Gastrocnemius medialis (tissue), 4 donors: ENCODE results near the gene NCAPG. TPM values are rescaled to one million over a fixed set of nuclear protein-coding genes. Genes with fewer than 3 reads are reported as not detected.

ENCODE experiments used
- ATAC-seq, 2 donors: fragments of 150-250 bp; one replicate each; pipeline ENCODE4 v1.9.1; 2016
- DNase-seq, 2 donors: peaks; one replicate each; pipeline ENCODE4 v3.0.0-alpha.2; 2019
- H3K27ac ChIP-seq, 4 donors: fragments of 200-600 bp; sonication (generic); 1 replicate in 1 of 4; 2 replicates in 3 of 4; pipeline ENCODE4 v1.5.1; 2016 to 2018; ENCODE audit warnings: mild to moderate bottlenecking in 2 of 4, moderate library complexity in 1 of 4
- H3K27me3 ChIP-seq, 3 donors: fragments of 200-600 bp; sonication (generic) in 2 of 3; 1 replicate in 1 of 3; 2 replicates in 2 of 3; pipeline versions ENCODE4 v1.5.1 to v1.6.0; 2016 to 2019; ENCODE audit warnings: mild to moderate bottlenecking in 1 of 3, moderate library complexity in 1 of 3
- H3K36me3 ChIP-seq, 2 donors: fragments of 200-600 bp; sonication (generic) in 1 of 2; one replicate each; pipeline ENCODE4 v1.5.1; 2017 to 2018
- H3K4me1 ChIP-seq, 2 donors: fragments of 200-600 bp; sonication (generic) in 1 of 2; one replicate each; pipeline ENCODE4 v1.5.1; 2016 to 2017; ENCODE audit warnings: mild to moderate bottlenecking in 2 of 2
- H3K4me3 ChIP-seq, 4 donors: fragments of 200-600 bp; sonication (generic) in 3 of 4; 1 replicate in 1 of 4; 2 replicates in 3 of 4; pipeline ENCODE4 v1.5.1; 2016 to 2019; ENCODE audit warnings: mild to moderate bottlenecking in 2 of 4
- H3K9me3 ChIP-seq, 3 donors: fragments of 200-600 bp; sonication (generic) in 2 of 3; 1 replicate in 1 of 3; 2 replicates in 2 of 3; pipeline ENCODE4 v1.5.1; 2016 to 2019
- POLR2A ChIP-seq, 2 donors: fragments of 450-650 bp; IDR thresholded peaks; one replicate each; pipeline ENCODE4 v1.6.1; 2017; ENCODE audit warnings: antibody characterized with exemption in 2 of 2, mild to moderate bottlenecking in 2 of 2, moderate library complexity in 2 of 2
- in situ Hi-C, 4 donors: fragments of 200-750 bp; cut with MboI; loops; one replicate each; pipeline versions ENCODE4 v1.15.0 to v1.8.0; 2017; ENCODE audit warnings: low sequenced_read_pairs in 4 of 4
- intact Hi-C: fragments of 100-400 bp; cut with DNase I; formaldehyde crosslinking; loops from one replicate; pipeline ENCODE4 v1.15.1; 2023; ENCODE audit warnings: low total_unique reads
- total RNA-seq, 4 donors: library from RNA; depleted of rRNA; stranded (reverse); fragments of >200 nt; gene quantifications; one replicate each; pipeline versions ENCODE4 v1.1.0 to v1.2.3, GENCODE V29; 2016
- TF ChIP-seq, protein P1 (sequence below), 5 experiments: fragments of 450-650 bp in 3 of 5; fragments of 200-600 bp in 2 of 5; sonication (generic) in 2 of 5; IDR thresholded peaks in 4 of 5; conservative IDR thresholded peaks in 1 of 5; 1 replicate in 4 of 5; 2 replicates in 1 of 5; pipeline ENCODE4 v1.5.1; 2016 to 2019; ENCODE audit warnings: antibody characterized with exemption in 5 of 5, mild to moderate bottlenecking in 3 of 5, moderate library complexity in 3 of 5

The NCAPG gene
- total RNA-seq, 4 donors from 2014 or later: 0.25 to 0.49 (median 0.33) TPM; not detected in 1

DNA sequence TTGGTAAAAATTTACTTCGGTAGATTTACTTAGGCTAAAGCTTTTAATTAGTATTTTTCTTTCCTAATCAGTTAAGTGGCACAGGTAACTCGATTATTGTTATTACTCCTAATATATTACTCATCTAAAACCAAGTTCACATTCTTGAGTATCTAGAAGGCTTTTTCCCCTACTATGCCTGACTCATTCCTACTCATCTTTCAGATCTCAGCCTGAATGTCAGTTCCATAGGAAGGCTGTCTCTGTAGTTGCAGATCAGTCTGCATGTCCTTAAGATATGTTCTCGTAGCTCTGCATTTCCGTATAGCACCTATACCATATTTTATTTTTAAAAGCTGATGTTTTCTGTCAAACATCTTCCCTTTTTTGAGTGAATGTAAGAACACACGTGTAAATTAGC lies 23.5 kb upstream of the NCAPG start:
- DNase-seq: no peak
- Histone ChIP-seq H3K27ac (no peak overlapping the region), H3K9me3 (no peaks in the 10 kb centered on the region), H3K4me3 (no peak overlapping the region), H3K4me1 (peaks cover 4 to 5% of the 10 kb centered on the region in 2 donors), H3K36me3 (no peaks in the 10 kb centered on the region), H3K27me3 (no peaks in the 10 kb centered on the region)
- no peak for TF ChIP-seq POLR2A (IDR thresholded peaks at IDR 0.05)
- TF ChIP-seq, protein P1, sequence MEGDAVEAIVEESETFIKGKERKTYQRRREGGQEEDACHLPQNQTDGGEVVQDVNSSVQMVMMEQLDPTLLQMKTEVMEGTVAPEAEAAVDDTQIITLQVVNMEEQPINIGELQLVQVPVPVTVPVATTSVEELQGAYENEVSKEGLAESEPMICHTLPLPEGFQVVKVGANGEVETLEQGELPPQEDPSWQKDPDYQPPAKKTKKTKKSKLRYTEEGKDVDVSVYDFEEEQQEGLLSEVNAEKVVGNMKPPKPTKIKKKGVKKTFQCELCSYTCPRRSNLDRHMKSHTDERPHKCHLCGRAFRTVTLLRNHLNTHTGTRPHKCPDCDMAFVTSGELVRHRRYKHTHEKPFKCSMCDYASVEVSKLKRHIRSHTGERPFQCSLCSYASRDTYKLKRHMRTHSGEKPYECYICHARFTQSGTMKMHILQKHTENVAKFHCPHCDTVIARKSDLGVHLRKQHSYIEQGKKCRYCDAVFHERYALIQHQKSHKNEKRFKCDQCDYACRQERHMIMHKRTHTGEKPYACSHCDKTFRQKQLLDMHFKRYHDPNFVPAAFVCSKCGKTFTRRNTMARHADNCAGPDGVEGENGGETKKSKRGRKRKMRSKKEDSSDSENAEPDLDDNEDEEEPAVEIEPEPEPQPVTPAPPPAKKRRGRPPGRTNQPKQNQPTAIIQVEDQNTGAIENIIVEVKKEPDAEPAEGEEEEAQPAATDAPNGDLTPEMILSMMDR (IDR thresholded peaks at IDR 0.05 in 4 of 5, conservative IDR thresholded peaks at IDR 0.05 in 1 of 5): no peak
- intact Hi-C loops: no loop called here
- ATAC-seq: no peak
- in situ Hi-C loops: no loop called here

DNA sequence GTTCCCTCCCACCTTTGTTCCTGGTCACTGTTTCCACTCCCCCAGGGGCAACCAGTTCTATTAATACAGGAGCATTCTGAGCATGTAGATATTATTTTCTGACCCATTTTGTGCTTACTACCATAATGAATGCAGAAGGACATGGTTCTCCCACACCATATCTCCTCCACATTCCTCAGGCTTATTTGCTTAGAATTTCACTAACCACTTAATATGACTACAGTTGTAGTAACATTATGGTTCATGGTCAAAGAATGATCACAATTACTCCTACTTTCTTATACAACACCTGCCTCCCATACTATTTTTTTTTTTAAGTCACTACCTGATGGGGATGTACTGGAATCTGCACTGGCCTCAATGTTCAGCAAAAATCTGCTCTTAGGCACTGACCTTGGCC lies 21.8 kb upstream of the NCAPG start:
- in situ Hi-C loops (no loop called here), intact Hi-C loops (no loop called here)
- TF ChIP-seq, protein P1 (IDR thresholded peaks at IDR 0.05 in 4 of 5, conservative IDR thresholded peaks at IDR 0.05 in 1 of 5): no peak
- TF ChIP-seq POLR2A (IDR thresholded peaks at IDR 0.05): no peak
- no peak for DNase-seq
- Histone ChIP-seq H3K36me3 (no peaks in the 10 kb centered on the region), H3K27me3 (no peaks in the 10 kb centered on the region), H3K4me3 (no peak overlapping the region), H3K4me1 (peaks cover 0 to 6% of the 10 kb centered on the region in 2 donors), H3K27ac (no peak overlapping the region), H3K9me3 (no peaks in the 10 kb centered on the region)
- no peak for ATAC-seq

DNA sequence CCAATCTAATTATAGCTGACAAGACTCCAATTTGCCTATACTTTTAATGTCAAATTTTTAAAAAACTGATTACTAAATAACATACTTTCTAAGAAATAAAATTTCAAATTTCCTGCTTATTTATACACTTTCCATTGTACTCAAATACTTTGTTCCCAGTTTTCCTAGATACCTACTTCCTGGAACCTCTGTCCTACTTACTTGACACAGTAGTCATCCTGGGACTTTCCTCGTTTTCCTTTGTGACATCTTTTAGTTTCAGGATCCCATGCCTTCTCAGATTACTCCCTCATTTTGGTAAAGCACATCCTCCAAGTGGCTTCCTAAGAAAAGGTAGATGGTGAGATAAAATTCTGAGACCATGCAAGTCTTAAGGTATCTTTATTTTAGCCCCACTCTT lies 16.0 kb upstream of the NCAPG start:
- H3K9me3 ChIP-seq: no peaks in the 10 kb centered on the region
- no peak overlapping the region for H3K27ac ChIP-seq
- no peak overlapping the region for H3K4me3 ChIP-seq
- intact Hi-C loops (no loop called here), in situ Hi-C loops (no loop called here)
- H3K4me1 ChIP-seq: peaks cover 6 to 9% of the 10 kb centered on the region in 2 donors
- DNase-seq: no peak
- no peak for TF ChIP-seq POLR2A (IDR thresholded peaks at IDR 0.05)
- TF ChIP-seq, protein P1 (IDR thresholded peaks at IDR 0.05 in 4 of 5, conservative IDR thresholded peaks at IDR 0.05 in 1 of 5): no peak
- no peak for ATAC-seq
- no peaks in the 10 kb centered on the region for H3K27me3 ChIP-seq
- no peaks in the 10 kb centered on the region for H3K36me3 ChIP-seq

DNA sequence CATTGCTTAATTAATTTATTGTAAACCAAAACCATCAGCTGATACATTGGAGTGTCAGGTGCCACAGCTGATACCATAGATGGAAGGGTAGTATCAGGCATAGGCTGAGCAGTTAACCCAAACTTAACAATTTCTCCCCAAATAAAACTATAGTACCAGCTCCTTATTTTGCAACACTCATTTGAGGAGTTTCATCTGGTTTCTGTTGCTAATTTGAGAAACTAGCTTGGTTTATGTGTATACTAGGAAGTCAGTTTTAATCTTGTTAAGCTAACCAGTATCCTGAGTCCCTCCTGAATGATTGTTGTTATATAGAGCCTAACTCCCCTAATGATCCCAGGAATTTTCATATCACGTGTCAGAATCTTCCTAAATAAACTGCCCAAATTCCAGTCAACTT lies 13.0 kb upstream of the NCAPG start:
- Histone ChIP-seq H3K4me1 (peaks cover 6 to 9% of the 10 kb centered on the region in 2 donors), H3K9me3 (no peaks in the 10 kb centered on the region), H3K27ac (no peak overlapping the region), H3K4me3 (no peak overlapping the region), H3K27me3 (no peaks in the 10 kb centered on the region), H3K36me3 (no peaks in the 10 kb centered on the region)
- ATAC-seq (no peak), DNase-seq (no peak)
- intact Hi-C loops: no loop called here
- TF ChIP-seq POLR2A (IDR thresholded peaks at IDR 0.05): no peak
- TF ChIP-seq, protein P1 (IDR thresholded peaks at IDR 0.05 in 4 of 5, conservative IDR thresholded peaks at IDR 0.05 in 1 of 5): no peak
- in situ Hi-C loops: no loop called here
